Measurements from ENCODE around the gene WEE2.

The WEE2 gene

DNA sequence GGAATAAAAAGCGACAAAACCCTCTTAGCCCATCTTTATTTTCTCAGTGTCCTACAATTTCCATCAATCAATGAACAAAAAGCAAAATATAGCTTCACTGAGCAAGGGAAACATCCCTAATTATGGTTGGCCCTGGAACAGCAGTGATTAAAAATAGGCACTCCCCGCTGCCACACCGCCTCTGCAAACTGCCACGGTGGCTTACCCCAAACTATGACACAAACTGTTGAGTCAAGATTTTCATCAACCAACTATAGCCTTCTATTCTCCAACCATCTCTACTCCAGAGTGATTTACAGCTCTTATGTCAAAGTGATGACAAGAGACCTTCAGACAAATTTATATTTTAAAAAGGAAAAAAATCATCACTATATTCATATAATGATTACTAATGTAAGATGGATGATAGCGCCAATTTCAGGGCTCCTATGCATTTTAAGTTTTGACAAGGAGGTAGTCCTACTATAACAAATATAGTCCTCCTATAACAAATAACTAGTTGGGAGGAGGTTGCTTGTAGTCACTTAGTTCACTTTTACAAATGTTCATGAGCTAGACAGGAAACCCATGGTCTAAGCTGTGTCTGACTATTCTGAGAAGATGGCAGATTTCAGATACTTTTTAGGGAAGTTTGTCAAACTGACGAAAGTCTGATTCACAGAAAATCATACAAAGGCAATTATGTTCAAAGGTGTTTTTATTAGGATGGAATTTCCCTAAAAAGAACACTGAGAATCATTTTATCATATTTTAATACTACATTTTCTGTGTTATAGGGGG, 32.5 kb upstream of the WEE2 start:
- ChIA-PET CTCF (interaction anchor here (1.1 kb wide), 1 partner anchor 21 kb away, joined by 4 read pairs; no protein-coding TSS in a partner anchor), POLR2A (no interaction called here)
- no peak for DNase-seq (ENCODE audit: low read depth, low spot score)
- TF ChIP-seq, protein P1, sequence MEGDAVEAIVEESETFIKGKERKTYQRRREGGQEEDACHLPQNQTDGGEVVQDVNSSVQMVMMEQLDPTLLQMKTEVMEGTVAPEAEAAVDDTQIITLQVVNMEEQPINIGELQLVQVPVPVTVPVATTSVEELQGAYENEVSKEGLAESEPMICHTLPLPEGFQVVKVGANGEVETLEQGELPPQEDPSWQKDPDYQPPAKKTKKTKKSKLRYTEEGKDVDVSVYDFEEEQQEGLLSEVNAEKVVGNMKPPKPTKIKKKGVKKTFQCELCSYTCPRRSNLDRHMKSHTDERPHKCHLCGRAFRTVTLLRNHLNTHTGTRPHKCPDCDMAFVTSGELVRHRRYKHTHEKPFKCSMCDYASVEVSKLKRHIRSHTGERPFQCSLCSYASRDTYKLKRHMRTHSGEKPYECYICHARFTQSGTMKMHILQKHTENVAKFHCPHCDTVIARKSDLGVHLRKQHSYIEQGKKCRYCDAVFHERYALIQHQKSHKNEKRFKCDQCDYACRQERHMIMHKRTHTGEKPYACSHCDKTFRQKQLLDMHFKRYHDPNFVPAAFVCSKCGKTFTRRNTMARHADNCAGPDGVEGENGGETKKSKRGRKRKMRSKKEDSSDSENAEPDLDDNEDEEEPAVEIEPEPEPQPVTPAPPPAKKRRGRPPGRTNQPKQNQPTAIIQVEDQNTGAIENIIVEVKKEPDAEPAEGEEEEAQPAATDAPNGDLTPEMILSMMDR (IDR thresholded peaks at IDR 0.05; ENCODE audit: insufficient read depth, low read length, missing control alignments) = no peak
- no peak overlapping the region for H3K4me3 ChIP-seq (ENCODE audit: low read depth, low read length)

DNA sequence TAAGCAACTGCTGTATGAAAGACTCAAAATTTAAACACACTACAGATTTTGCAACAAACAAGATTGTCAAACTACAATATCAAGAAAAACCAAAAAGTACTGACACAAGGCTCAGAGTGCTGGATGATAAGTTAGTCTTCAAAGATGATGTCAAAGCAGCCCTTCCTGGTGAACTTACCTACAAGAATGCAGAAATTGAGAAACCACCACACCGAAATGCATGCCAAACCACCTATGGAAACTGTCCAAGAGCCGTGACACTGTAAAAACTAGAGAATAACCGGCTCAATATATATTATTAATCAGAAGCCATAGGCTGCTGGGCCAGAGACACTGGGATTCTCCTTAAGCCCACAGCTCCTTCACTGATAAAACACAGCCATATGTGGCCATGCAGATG, 31.5 kb upstream of the WEE2 start:
- TF ChIP-seq, protein P1 (IDR thresholded peaks at IDR 0.05; ENCODE audit: insufficient read depth, low read length, missing control alignments) = no peak
- CTCF ChIA-PET = no interaction called here
- POLR2A ChIA-PET = no interaction called here
- no peak for DNase-seq (ENCODE audit: low read depth, low spot score)
- H3K4me3 ChIP-seq (ENCODE audit: low read depth, low read length) = no peak overlapping the region

DNA sequence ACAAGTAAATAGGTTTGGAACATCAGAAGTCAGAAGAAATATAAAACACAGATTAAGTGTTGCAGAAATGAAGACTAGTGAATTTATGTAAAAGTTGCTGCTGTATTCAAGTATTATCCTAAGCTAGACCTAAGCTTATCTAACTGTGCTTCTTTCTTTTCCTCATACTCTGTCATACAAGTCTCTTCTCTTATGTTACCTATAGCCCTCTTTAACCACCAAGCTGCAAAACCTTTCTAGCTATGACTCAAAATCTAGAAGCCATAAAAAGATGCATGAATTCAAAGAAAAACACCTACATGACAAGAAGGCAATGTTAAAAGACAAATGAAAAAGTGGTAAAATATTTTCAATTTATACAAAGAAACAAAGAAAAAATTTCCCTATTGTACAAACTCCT, 29.1 kb upstream of the WEE2 start:
- no peak overlapping the region for H3K4me3 ChIP-seq (ENCODE audit: low read depth, low read length)
- DNase-seq (ENCODE audit: low read depth, low spot score) = no peak
- CTCF ChIA-PET = interaction anchor here (0.6 kb wide), 1 partner anchor 28 kb away, joined by 3 read pairs; no protein-coding TSS in a partner anchor
- POLR2A ChIA-PET = no interaction called here
- TF ChIP-seq, protein P1 (IDR thresholded peaks at IDR 0.05; ENCODE audit: insufficient read depth, low read length, missing control alignments) = no peak

DNA sequence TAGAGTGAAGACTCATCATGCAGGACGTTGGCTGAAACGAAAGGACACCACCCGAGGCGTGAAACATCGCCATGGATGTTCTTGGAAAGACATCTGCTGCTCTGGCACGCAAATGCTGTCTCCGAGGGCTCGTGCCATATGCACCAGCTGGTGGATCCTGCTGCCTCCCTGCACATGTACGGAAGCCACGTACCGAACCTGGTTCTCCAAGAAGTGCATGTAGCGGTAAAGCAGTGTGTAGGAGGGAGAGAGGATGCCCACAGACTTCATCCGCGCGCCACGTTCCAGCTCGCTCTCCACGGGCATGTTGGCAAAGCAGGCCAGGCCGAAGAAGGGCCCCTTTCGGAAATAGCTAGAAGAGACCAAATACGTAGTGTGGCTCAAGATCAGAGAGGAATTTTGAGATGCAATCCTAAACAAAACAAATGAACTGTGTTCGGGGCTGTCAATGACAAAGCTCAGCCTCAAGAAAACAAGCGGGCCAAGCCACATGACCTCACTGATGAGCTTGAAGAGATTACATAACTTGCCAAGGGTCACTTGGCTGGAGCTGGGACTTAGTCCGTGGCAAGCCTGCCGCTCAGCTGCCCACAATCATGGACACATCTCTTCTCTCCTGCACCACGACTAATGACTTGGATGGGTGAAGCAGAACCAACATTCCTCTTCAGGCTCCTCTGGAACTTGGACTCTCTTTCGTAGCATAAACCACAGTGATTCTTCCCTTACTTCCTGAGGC, 22.7 kb upstream of the WEE2 start:
- ChIA-PET POLR2A (no interaction called here), CTCF (interaction anchor here (0.9 kb wide), 1 partner anchor 31 kb away, joined by 3 read pairs; no protein-coding TSS in a partner anchor)
- no peak for DNase-seq (ENCODE audit: low read depth, low spot score)
- TF ChIP-seq, protein P1 (IDR thresholded peaks at IDR 0.05; ENCODE audit: insufficient read depth, low read length, missing control alignments) = no peak
- H3K4me3 ChIP-seq (ENCODE audit: low read depth, low read length) = no peak overlapping the region

DNA sequence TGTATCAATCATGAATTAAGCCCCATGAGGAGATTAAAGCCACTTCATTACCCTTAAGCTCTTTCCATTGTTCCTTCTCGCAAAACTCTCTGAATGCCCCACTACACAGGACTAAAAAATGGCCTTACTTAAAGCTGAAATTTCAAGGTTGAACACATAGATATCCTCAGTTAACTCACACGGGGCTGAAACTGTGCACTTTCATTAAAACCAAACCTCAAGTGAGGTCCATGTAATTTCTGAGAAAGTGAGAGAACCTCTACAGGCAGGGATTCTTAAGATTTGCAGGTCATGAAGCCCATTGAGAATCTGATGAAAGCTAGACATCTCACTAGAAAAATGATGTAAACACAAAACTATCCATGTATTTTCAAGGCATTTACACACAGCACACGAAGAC, 22.1 kb upstream of the WEE2 start:
- POLR2A ChIA-PET = no interaction called here
- CTCF ChIA-PET = no interaction called here
- TF ChIP-seq, protein P1 (IDR thresholded peaks at IDR 0.05; ENCODE audit: insufficient read depth, low read length, missing control alignments) = no peak
- DNase-seq (ENCODE audit: low read depth, low spot score) = no peak
- H3K4me3 ChIP-seq (ENCODE audit: low read depth, low read length) = no peak overlapping the region

DNA sequence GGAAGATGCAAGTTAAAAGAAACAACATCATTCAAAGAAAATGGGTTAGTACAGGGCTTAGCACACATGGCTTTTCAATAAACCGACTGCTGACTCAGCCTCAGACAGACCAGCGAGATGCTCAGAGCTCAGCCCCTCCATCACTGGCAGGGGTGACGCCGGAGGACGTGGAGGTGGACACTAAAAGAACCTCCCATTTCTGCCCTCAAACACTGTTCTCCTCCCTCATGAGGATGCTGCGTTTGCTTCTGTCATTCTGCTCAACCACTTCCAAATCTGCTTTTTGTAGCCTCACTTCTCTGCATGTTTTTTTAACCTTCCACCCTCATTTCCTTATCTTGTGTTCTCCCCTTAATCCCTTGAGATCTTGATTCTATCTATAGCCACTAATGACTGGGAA, 21.5 kb upstream of the WEE2 start:
- CTCF ChIA-PET = no interaction called here
- TF ChIP-seq, protein P1 (IDR thresholded peaks at IDR 0.05; ENCODE audit: insufficient read depth, low read length, missing control alignments) = no peak
- POLR2A ChIA-PET = no interaction called here
- no peak overlapping the region for H3K4me3 ChIP-seq (ENCODE audit: low read depth, low read length)
- no peak for DNase-seq (ENCODE audit: low read depth, low spot score)
